GM10847 (cell line): ENCODE results near the gene C10orf95.

Experiments
- POLR2A ChIP-seq: IDR thresholded peaks from 2 replicates; pipeline ENCODE4 v1.6.1; 2011; ENCODE audit not compliant: insufficient read length; ENCODE audit errors: extremely low read depth

Gene C10orf95

GRCh38 chr10:102426803-102427287, 24.5 kb downstream of the C10orf95 start:
- TF ChIP-seq POLR2A = no peak

- TF ChIP-seq POLR2A = no peak
Measured at GRCh38 chr10:102425444-102425843, 25.9 kb downstream of the C10orf95 start.

GRCh38 chr10:102424916-102425315, 26.4 kb downstream of the C10orf95 start:
- TF ChIP-seq POLR2A = no peak

- no peak for TF ChIP-seq POLR2A
Measured at GRCh38 chr10:102424145-102424544, 27.2 kb downstream of the C10orf95 start.

- no peak for TF ChIP-seq POLR2A
Measured at GRCh38 chr10:102423372-102423968, 27.9 kb downstream of the C10orf95 start.

GRCh38 chr10:102422545-102423129, 28.7 kb downstream of the C10orf95 start:
- TF ChIP-seq POLR2A = peak; percentile 24

DNA sequence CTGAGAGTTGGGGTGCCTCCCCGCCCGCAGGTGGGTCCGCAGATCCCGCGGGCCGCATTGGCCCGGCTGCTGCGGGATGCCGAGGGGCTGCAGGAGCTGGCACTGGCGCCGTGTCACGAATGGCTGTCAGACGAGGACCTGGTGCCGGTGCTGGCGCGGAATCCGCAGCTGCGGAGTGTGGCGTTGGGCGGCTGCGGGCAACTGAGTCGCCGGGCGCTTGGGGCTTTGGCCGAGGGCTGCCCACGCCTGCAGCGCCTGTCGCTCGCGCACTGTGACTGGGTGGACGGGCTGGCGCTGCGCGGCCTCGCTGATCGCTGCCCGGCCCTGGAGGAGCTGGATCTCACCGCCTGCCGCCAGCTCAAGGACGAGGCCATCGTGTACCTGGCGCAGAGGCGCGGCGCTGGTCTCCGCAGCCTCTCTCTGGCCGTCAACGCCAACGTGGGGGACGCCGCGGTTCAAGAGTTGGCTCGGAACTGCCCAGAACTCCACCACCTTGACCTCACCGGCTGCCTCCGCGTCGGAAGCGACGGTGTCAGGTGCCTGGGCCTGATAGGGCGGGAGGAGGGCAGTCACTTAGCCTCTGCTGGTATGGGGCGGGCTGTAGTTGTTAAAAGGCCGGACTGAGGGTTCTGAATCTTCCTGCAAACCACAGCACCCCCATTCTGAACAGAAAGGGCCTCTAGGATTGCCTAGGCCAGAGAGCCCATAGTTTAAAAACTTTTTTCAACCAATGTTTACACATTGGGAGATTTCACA, 29.4 kb downstream of the C10orf95 start:
- no peak for TF ChIP-seq POLR2A

DNA sequence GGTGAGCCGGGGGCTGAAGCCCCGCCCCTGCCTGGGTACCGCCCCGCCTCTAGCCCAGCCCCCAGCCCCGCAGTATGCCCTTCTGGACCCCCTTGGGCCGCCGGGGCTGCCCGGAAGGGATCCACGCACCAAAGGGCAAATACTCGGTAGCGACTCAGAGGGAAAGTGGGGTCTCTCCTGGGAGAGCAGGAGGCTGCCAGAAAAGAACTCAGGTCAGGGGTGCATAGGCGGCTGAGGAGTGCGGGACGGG, 29.9 kb downstream of the C10orf95 start:
- no peak for TF ChIP-seq POLR2A

GRCh38 chr10:102420714-102421506, 30.4 kb downstream of the C10orf95 start, which contains the start of gene FBXL15:
Gene FBXL15 (plus strand): TSS chr10:102420836. CDS start chr10:102421130, 294 bp downstream.
- TF ChIP-seq POLR2A = peak; percentile 8

GRCh38 chr10:102420181-102420713, 31.1 kb downstream of the C10orf95 start:
- TF ChIP-seq POLR2A = no peak

GRCh38 chr10:102419269-102420180, 31.8 kb downstream of the C10orf95 start:
- no peak for TF ChIP-seq POLR2A

DNA sequence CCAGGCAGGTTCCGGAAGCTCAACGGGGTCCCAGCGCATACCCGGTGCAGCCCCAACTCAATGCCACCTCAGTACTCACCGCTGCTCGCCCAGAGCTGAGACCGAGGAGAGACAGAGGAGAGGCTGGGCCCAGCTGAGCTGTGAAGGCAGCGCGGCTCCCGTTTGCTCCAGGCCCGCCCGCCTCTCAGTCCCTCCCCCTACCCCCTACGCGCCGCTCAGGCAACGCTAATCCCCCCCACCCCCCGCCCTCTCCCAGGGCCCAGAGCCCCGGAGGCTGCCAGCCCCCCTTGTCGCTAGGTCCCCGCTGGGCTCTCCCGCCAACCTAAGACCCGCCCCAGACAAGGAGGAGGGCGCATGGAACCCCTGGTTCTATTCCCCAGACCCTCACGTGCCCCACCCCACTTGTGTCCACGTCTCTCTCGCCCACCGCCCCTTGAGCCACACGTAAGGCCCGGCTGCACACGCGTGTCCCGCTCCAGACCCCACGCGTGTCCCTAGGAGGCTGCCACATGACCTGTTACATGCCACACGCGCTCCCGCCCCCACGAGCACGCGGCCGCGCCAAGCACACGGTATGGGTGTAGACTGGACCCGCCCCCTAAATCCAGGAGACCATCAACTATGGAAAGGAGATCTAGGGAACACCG, 32.6 kb downstream of the C10orf95 start, which contains the start of gene PSD:
TSS of gene PSD (minus strand) at position 164 of the 647 bp plus-strand sequence. CDS start 1,747 bp downstream, outside the sequence.
- no peak for TF ChIP-seq POLR2A

DNA sequence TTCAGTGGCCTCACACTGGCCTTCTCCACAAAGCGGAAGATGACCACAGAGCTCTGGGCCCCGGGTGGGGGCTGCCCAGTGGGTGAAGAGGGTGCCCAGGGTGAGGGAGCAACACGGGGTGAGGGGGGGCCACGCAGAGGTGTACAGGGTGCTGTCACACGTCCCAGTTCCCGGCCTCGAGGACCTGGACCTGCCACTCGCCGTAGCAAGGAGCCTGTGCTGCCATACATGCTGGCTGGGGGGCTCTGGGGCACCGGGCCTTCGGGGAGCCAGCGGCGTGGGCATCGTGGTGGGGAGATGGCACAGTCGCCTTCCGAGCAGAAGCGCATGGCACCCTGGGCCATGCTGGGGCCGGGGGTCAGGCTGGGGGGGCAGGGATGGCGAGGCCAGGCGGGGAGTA, 34.6 kb downstream of the C10orf95 start:
- TF ChIP-seq POLR2A = no peak

GRCh38 chr10:102416283-102416682, 35.1 kb downstream of the C10orf95 start:
- no peak for TF ChIP-seq POLR2A
